Suprapubic skin (tissue), 3 donors: ENCODE results near the gene VTI1A.

Experiments
- EP300 ChIP-seq: sonication (generic); formaldehyde crosslinking; IDR thresholded peaks from one replicate; pipeline ENCODE4 v1.6.1; 2017; ENCODE audit warnings: antibody characterized with exemption
- POLR2A ChIP-seq, 2 donors: fragments of 450-650 bp; IDR thresholded peaks; one replicate each; pipeline ENCODE4 v1.6.1; 2017; ENCODE audit warnings: antibody characterized with exemption in 2 of 2, mild to moderate bottlenecking in 2 of 2, moderate library complexity in 2 of 2
- TF ChIP-seq, protein P1 (sequence below), 2 donors: fragments of 200-600 bp in 1 of 2; fragments of 450-650 bp in 1 of 2; sonication (generic) in 1 of 2; IDR thresholded peaks; one replicate each; pipeline ENCODE4 v1.5.1; 2016 to 2019; ENCODE audit warnings: antibody characterized with exemption in 2 of 2, mild to moderate bottlenecking in 1 of 2, moderate library complexity in 1 of 2

DNA sequence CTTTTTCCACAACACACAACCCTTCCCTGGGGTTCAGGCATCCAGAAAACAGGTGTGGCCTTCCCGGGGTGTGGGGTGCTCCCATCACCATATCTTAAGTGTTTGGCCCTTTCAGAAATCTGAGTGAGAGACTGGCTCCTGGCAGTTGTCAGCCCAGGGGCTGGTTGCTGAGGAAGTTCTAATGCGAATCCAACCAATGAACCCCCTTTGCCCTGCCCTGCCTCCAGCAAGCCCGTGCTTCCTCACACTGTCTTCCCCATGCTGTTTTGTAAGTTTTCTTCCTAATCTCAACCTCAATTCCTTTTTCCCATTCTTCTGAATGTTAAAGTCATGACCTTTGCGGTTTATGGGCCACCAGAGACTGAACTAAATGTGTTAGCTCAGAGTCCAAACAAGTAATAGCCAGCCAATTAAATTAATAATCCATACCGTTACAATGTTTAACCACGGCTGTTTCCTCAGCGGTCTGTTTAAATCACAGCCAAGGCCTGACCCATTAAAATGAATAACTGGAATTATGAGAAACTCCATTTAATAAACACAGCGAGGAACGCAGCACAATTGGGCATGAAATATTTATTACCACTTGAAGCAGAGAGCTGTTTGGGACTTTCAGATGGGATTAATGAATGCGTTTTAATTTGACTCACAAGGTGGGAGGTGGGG lies 412.1 kb downstream of the VTI1A start:
- TF ChIP-seq, protein P1, sequence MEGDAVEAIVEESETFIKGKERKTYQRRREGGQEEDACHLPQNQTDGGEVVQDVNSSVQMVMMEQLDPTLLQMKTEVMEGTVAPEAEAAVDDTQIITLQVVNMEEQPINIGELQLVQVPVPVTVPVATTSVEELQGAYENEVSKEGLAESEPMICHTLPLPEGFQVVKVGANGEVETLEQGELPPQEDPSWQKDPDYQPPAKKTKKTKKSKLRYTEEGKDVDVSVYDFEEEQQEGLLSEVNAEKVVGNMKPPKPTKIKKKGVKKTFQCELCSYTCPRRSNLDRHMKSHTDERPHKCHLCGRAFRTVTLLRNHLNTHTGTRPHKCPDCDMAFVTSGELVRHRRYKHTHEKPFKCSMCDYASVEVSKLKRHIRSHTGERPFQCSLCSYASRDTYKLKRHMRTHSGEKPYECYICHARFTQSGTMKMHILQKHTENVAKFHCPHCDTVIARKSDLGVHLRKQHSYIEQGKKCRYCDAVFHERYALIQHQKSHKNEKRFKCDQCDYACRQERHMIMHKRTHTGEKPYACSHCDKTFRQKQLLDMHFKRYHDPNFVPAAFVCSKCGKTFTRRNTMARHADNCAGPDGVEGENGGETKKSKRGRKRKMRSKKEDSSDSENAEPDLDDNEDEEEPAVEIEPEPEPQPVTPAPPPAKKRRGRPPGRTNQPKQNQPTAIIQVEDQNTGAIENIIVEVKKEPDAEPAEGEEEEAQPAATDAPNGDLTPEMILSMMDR (IDR thresholded peaks at IDR 0.05), result no peak
- TF ChIP-seq POLR2A (IDR thresholded peaks at IDR 0.05) (no peak), EP300 (no peak)
